ENCODE results near the gene BHMT2. TPM values are rescaled to one million over a fixed set of nuclear protein-coding genes. Genes with fewer than 3 reads are reported as not detected.

The BHMT2 gene
- total RNA-seq, 1 donor: 6.8 TPM

GRCh38 chr5:79056847-79057246 is 12.7 kb upstream of the BHMT2 start:
- no peak for TF ChIP-seq CTCF (IDR thresholded peaks at IDR 0.05; ENCODE audit: insufficient read depth, low read length)
- H3K4me3 ChIP-seq (ENCODE audit: low read depth, low read length): no peak overlapping the region
- no peak for DNase-seq (ENCODE audit: low read depth)

- DNase-seq (ENCODE audit: low read depth): no peak
- TF ChIP-seq CTCF (IDR thresholded peaks at IDR 0.05; ENCODE audit: insufficient read depth, low read length): no peak
Observed at GRCh38 chr5:79059674-79060073, 9.9 kb upstream of the BHMT2 start.

GRCh38 chr5:79062436-79062835 is 7.1 kb upstream of the BHMT2 start:
- TF ChIP-seq CTCF (IDR thresholded peaks at IDR 0.05; ENCODE audit: insufficient read depth, low read length): no peak
- no peak overlapping the region for H3K4me3 ChIP-seq (ENCODE audit: low read depth, low read length)
- DNase-seq (ENCODE audit: low read depth): no peak

More at GRCh38 chr5:79059674-79060073, 9.9 kb upstream of the BHMT2 start:
- no peak overlapping the region for H3K4me3 ChIP-seq (ENCODE audit: low read depth, low read length)

GRCh38 chr5:79070350-79070667 is 742 bp downstream of the BHMT2 start:
- TF ChIP-seq CTCF (IDR thresholded peaks at IDR 0.05; ENCODE audit: insufficient read depth, low read length): no peak
- DNase-seq (ENCODE audit: low read depth): peak; percentile 16
- H3K4me3 ChIP-seq (ENCODE audit: low read depth, low read length): no peak overlapping the region

- no peak overlapping the region for H3K4me3 ChIP-seq (ENCODE audit: low read depth, low read length)
- DNase-seq (ENCODE audit: low read depth): peak; percentile 12
- no peak for TF ChIP-seq CTCF (IDR thresholded peaks at IDR 0.05; ENCODE audit: insufficient read depth, low read length)
Observed at GRCh38 chr5:79074641-79075040, 5.1 kb downstream of the BHMT2 start.

GRCh38 chr5:79075646-79076426 is 6.3 kb downstream of the BHMT2 start:
- DNase-seq (ENCODE audit: low read depth): no peak
- H3K4me3 ChIP-seq (ENCODE audit: low read depth, low read length): no peak overlapping the region
- TF ChIP-seq CTCF (IDR thresholded peaks at IDR 0.05; ENCODE audit: insufficient read depth, low read length): no peak

GRCh38 chr5:79076819-79077218 is 7.3 kb downstream of the BHMT2 start:
- no peak for TF ChIP-seq CTCF (IDR thresholded peaks at IDR 0.05; ENCODE audit: insufficient read depth, low read length)
- no peak for DNase-seq (ENCODE audit: low read depth)
- H3K4me3 ChIP-seq (ENCODE audit: low read depth, low read length): no peak overlapping the region

Measured in fibroblast of the aortic adventitia (primary cell).